ENCODE data around the gene PARD3.

Gene PARD3

DNA sequence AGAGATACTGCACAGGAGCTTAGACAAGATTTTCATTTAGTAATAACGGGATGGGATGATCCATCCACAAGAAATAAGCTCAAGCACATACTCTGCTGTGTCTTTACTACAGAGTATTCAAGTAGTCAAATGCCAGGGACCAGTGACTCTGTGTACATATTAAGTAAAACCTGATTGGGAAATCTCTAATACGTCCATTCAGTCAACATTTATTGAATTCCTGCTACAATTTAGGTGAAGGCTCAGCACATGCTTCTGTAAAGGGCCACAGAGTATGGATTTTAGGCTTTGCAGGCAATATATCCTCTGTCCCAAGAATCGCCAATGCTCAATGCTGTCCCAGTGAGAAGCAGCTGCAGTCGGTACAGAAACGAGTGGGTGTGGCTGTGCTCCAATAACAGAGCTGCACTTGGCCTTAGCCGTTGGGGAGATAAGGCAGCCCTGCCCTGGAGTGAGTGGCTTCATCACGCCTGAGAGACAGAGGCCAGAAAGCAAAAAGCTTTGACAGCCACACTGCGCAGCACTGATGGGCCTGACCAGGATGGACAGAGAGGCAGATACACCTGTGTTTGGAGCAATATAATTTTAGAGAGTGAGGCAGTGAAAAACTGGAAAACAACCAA, 186.8 kb downstream of the PARD3 start:
- Histone ChIP-seq H3K4me3 (ENCODE audit: low read length) (no peak overlapping the region), H3K9me3 (ENCODE audit: control insufficient read depth, insufficient read depth, low read length) (no peaks in the 10 kb centered on the region), H4K20me1 (ENCODE audit: control insufficient read depth, insufficient read depth, low read depth, low read length) (no peaks in the 10 kb centered on the region), H3K9me2 (replicated peaks; ENCODE audit: control insufficient read depth, low read length) (no peaks in the 10 kb centered on the region), H3K36me3 (ENCODE audit: control insufficient read depth, low read length) (no peaks in the 10 kb centered on the region), H3K79me2 (ENCODE audit: control insufficient read depth, low read length) (no peaks in the 10 kb centered on the region), H3K27me3 (ENCODE audit: control insufficient read depth, low read length) (no peaks in the 10 kb centered on the region), H3K27ac (ENCODE audit: low read depth, low read length) (peak overlapping the region; percentile 15; the same call in 1 of the 2 replicates), H3K4me1 (ENCODE audit: control insufficient read depth, low read length) (peaks cover 46% of the 10 kb centered on the region), H3K4me2 (ENCODE audit: low read length) (peak overlapping the region; percentile 53), H3F3A (ENCODE audit: control insufficient read depth, insufficient read depth) (no peaks in the 10 kb centered on the region)
- no peak for TF ChIP-seq EZH2phosphoT487 (IDR thresholded peaks at IDR 0.05; ENCODE audit: borderline replicate concordance, low read length)
- TF ChIP-seq, protein P1, sequence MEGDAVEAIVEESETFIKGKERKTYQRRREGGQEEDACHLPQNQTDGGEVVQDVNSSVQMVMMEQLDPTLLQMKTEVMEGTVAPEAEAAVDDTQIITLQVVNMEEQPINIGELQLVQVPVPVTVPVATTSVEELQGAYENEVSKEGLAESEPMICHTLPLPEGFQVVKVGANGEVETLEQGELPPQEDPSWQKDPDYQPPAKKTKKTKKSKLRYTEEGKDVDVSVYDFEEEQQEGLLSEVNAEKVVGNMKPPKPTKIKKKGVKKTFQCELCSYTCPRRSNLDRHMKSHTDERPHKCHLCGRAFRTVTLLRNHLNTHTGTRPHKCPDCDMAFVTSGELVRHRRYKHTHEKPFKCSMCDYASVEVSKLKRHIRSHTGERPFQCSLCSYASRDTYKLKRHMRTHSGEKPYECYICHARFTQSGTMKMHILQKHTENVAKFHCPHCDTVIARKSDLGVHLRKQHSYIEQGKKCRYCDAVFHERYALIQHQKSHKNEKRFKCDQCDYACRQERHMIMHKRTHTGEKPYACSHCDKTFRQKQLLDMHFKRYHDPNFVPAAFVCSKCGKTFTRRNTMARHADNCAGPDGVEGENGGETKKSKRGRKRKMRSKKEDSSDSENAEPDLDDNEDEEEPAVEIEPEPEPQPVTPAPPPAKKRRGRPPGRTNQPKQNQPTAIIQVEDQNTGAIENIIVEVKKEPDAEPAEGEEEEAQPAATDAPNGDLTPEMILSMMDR (IDR thresholded peaks at IDR 0.05; ENCODE audit: low read depth, low read length, poor library complexity, severe bottlenecking): no peak

DNA sequence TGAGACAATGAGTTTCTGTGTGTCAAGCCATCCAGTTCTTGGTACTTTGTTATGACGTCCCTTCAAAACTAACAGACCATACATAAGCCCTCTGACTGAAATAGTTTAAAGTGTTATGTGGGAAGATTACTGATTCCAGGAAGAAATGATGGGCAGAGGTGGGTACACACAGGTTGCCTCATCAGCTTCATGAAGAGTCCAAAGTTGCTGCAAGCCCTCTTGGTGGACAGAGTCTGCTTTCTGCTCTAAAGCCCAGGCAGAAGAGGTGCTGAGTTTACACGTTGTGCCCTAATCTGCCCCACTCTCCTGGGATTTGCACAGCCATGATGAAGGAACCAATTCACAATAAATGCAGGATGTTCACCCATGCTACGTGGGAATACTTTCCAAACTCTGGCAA, 187.4 kb downstream of the PARD3 start:
- Histone ChIP-seq H3K27ac (ENCODE audit: low read depth, low read length) (peak overlapping the region; percentile 15; the same call in 1 of the 2 replicates), H3K4me3 (ENCODE audit: low read length) (peak overlapping the region; percentile 4; the same call in 1 of the 2 replicates), H3F3A (ENCODE audit: control insufficient read depth, insufficient read depth) (no peaks in the 10 kb centered on the region; the same call in 1 of the 2 replicates), H4K20me1 (ENCODE audit: control insufficient read depth, insufficient read depth, low read depth, low read length) (no peaks in the 10 kb centered on the region), H3K9me2 (replicated peaks; ENCODE audit: control insufficient read depth, low read length) (no peaks in the 10 kb centered on the region), H3K27me3 (ENCODE audit: control insufficient read depth, low read length) (no peaks in the 10 kb centered on the region), H3K36me3 (ENCODE audit: control insufficient read depth, low read length) (no peaks in the 10 kb centered on the region), H3K9me3 (ENCODE audit: control insufficient read depth, insufficient read depth, low read length) (no peaks in the 10 kb centered on the region), H3K79me2 (ENCODE audit: control insufficient read depth, low read length) (no peaks in the 10 kb centered on the region), H3K4me1 (ENCODE audit: control insufficient read depth, low read length) (peaks cover 49% of the 10 kb centered on the region), H3K4me2 (ENCODE audit: low read length) (peak overlapping the region; percentile 53)
- TF ChIP-seq, protein P1 (IDR thresholded peaks at IDR 0.05; ENCODE audit: low read depth, low read length, poor library complexity, severe bottlenecking): no peak

DNA sequence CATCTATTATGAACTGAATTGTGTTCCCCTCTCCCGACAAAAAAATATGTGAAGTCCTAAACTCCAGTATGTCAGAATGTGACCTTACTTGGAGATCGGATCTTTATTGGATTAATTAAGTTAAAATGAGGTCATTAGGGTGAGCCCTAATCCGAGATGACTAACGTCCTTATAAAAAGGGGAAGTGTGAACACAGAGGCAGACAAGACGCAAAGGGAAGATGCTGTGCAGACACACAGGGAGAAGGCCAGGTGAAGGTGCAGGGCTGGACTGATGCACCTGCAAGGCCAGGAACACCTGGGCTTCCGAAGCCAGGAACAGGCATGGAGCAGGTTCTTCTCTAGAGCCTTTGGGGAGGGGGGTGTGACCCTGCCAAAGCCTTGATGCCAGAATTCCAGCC, 187.8 kb downstream of the PARD3 start:
- peak overlapping the region; percentile 23; the same call in 1 of the 2 replicates for H3K4me3 ChIP-seq (ENCODE audit: low read length)
- peak overlapping the region; percentile 53 for H3K4me2 ChIP-seq (ENCODE audit: low read length)
- peak overlapping the region; percentile 48 for H3K27ac ChIP-seq (ENCODE audit: low read depth, low read length)
- no peaks in the 10 kb centered on the region; the same call in 1 of the 2 replicates for H3F3A ChIP-seq (ENCODE audit: control insufficient read depth, insufficient read depth)
- no peak for TF ChIP-seq EZH2phosphoT487 (IDR thresholded peaks at IDR 0.05; ENCODE audit: borderline replicate concordance, low read length)
- TF ChIP-seq, protein P1 (IDR thresholded peaks at IDR 0.05; ENCODE audit: low read depth, low read length, poor library complexity, severe bottlenecking): no peak
- H3K9me2 ChIP-seq (replicated peaks; ENCODE audit: control insufficient read depth, low read length): no peaks in the 10 kb centered on the region
- no peaks in the 10 kb centered on the region for H3K27me3 ChIP-seq (ENCODE audit: control insufficient read depth, low read length)
- no peaks in the 10 kb centered on the region for H4K20me1 ChIP-seq (ENCODE audit: control insufficient read depth, insufficient read depth, low read depth, low read length)
- no peaks in the 10 kb centered on the region for H3K79me2 ChIP-seq (ENCODE audit: control insufficient read depth, low read length)
- no peaks in the 10 kb centered on the region for H3K36me3 ChIP-seq (ENCODE audit: control insufficient read depth, low read length)
- H3K9me3 ChIP-seq (ENCODE audit: control insufficient read depth, insufficient read depth, low read length): no peaks in the 10 kb centered on the region
- peaks cover 52% of the 10 kb centered on the region for H3K4me1 ChIP-seq (ENCODE audit: control insufficient read depth, low read length)
